ENCODE data around the gene PARD3B. TPM values are rescaled to one million over a fixed set of nuclear protein-coding genes. Genes with fewer than 3 reads are reported as not detected.

Gene PARD3B
- polyA plus RNA-seq, 4 donors = 35.7 to 40.4 (median 37.9) TPM

DNA sequence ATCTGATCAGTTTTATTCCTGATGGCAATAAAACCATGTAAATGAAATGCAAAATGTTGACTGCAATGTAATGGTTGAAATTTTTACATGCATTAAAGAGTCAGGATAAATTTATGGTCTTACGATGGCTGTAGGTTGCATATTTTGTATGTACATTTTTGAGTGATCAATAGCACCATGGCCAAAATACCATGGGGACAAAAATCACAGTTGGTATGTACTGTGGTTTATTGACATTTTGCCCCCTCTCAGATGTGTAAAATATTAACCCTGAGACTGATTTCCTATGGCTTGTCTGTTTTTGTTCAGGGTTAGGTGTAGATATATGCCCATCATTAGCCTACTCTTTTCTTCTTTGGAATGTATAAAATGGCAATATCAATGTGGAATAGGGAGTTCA, 138.1 kb downstream of the PARD3B start:
- no peak for DNase-seq (ENCODE audit: low read depth in 4 of 4, low spot score in 3 of 4)

DNA sequence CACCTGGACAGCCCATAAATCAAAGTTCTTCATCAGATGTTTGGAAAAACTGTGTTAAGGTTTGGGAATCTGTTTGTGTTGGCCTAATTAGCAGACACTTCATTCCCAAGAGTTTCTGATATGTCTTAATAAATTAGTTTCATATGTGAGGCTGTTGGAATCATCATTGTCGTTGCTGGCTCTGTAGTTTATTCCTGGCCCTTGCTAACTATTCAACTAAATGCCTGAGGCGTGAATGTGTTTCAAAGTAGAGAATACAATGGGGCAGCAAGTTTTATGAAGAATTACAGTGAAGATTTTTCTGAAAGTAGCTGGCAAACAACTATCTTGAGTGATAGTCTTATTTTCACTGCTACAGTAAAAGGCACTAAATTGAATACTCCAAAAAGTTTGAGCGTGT, 141.1 kb downstream of the PARD3B start:
- no peak for DNase-seq (ENCODE audit: low read depth in 4 of 4, low spot score in 3 of 4)

DNA sequence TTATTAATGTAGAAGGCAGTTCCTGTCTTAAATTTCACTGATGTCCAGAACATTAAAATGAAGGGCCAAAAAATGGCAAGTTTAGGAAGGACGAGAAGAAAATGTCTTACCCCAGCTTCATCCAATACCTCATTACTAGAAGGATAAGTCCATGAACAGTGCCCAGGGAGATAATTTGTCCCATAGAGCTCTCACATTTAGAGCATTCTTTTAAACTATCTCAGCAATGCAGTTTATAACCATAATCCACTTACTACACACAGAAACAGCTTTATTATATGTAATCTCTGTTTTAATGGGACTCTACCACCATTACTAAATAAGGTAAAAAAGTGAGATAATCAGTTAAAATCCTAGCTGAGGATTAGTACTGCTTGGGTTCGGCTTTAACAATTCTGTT, 142.5 kb downstream of the PARD3B start:
- DNase-seq (ENCODE audit: low read depth in 4 of 4, low spot score in 3 of 4) = no peak

GRCh38 chr2:204691911-204692510, 146.7 kb downstream of the PARD3B start:
- DNase-seq (ENCODE audit: low read depth in 4 of 4, low spot score in 3 of 4) = peak; percentile 59 to 74 (median 72)

DNA sequence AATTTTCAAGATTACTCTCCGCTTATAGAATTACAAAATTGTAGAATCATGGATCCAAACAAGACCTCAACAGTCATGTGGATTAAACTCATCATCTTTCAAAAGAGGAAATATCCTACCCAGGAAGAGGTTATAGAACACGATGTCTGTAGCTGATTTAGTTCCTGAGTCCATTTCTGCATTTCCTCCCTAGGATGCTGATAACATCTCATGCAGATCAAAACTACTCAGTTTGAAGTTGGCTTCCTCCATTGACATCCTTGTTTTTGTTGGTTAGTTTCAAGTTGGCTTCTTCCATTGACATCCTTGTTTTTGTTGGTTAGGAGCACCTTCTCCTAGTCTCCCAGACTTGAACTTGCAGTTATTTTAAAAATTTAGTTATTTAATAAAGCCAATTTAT, 147.5 kb downstream of the PARD3B start:
- DNase-seq (ENCODE audit: low read depth in 4 of 4, low spot score in 3 of 4) = no peak

GRCh38 chr2:204693262-204693661, 148.0 kb downstream of the PARD3B start:
- DNase-seq (ENCODE audit: low read depth in 4 of 4, low spot score in 3 of 4) = no peak

GRCh38 chr2:204695506-204695905, 150.2 kb downstream of the PARD3B start:
- no peak for DNase-seq (ENCODE audit: low read depth in 4 of 4, low spot score in 3 of 4)

- DNase-seq (ENCODE audit: low read depth in 4 of 4, low spot score in 3 of 4) = no peak
Measured at GRCh38 chr2:204696124-204696523, 150.8 kb downstream of the PARD3B start.

DNA sequence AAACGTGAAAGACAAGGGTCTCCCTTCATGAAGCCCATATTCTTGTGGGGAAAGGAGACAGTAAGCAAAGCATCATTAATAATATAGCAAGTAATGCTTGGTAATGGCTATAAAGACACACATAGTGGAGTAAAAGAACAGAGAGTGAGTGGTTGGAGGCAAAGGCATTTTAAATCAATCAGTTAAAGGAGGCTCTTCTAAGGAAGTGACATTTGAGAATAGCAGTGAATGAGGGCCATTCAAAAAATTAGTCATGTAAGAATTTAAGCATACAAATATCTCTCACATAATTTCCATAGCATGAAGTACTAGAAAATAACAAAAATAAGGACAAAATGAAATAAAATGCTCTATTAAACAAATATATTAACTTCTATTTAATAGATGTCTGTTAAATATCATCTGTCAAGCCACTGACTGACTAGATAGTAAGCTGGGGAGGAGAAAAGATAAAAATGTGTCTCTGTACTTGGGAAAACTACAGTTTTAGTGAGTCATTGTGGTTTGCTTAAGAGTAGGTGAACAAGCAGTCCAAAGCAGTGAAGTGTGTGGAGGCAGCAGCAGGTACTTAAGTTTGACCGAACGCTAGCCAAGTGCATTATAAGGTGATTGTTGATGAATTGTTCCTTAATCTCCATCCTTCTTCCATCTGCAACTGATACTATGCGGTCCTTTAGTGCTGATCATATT, 160.1 kb downstream of the PARD3B start:
- no peak for DNase-seq (ENCODE audit: low read depth in 4 of 4, low spot score in 3 of 4)

GRCh38 chr2:204706939-204707338, 161.7 kb downstream of the PARD3B start:
- DNase-seq (ENCODE audit: low read depth in 4 of 4, low spot score in 3 of 4) = peak in 1 of 4 donors; percentile 22

GRCh38 chr2:204713211-204713610, 167.9 kb downstream of the PARD3B start:
- no peak for DNase-seq (ENCODE audit: low read depth in 4 of 4, low spot score in 3 of 4)

DNA sequence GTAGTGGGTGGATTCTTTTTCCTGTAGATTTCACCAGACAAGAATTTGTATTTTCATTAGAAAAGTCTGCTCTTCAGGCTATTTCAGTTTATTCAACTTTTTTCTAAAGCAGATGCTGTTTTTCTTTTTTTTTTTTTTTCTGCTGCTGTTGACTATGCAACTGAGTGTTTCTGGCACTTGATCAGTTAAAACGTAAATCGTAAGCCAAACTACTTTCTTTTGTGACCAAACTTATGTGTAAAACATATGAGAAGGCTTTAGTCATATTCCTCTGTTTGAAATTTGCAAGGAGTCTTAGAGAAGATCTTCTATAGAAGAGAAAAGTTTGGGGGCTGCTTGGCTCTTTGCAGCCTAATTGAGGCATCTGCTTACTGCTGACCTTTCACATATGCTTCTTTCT, 170.1 kb downstream of the PARD3B start:
- no peak for DNase-seq (ENCODE audit: low read depth in 4 of 4, low spot score in 3 of 4)

DNA sequence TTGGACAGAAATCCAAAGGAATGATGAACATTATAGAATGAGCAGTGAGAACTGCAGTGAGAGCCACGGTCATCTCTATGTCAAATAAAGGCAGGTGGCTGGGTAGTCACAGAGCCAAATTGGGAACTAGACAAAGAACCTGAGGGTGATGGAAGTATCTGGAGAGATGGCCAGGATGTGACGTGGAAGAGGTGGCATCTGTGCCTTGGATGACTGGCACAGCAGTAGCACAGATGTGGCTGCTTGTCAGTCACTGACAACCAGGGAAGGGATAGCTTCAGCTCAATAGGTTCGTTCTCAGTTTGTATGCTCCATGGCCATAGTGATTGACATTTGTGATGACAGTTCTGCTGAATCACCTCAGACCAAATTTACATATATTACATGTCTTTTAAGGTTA, 172.3 kb downstream of the PARD3B start:
- no peak for DNase-seq (ENCODE audit: low read depth in 4 of 4, low spot score in 3 of 4)

GRCh38 chr2:204718607-204719006, 173.3 kb downstream of the PARD3B start:
- no peak for DNase-seq (ENCODE audit: low read depth in 4 of 4, low spot score in 3 of 4)

- no peak for DNase-seq (ENCODE audit: low read depth in 4 of 4, low spot score in 3 of 4)
Measured at GRCh38 chr2:204720874-204721273, 175.6 kb downstream of the PARD3B start.

GRCh38 chr2:204722207-204722606, 176.9 kb downstream of the PARD3B start:
- DNase-seq (ENCODE audit: low read depth in 4 of 4, low spot score in 3 of 4) = no peak

DNA sequence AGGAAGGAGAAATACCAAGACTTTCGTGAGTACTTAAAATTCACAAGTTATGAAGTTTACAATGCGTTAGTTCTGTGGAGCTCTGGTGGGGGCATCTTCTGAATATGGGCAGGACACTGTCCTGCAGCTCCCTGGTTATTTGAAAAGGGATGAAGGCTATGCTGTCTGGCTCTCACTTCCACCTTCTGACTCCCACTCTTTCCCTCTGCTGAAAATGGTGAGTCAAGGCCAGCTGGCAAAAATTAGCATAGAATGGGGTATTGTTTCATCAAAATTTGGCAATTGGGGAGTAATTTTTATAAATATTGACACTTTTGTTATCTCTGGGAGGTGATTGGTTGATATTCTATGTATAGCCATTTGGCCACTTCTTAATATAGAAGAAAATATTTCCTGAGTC, 177.4 kb downstream of the PARD3B start:
- DNase-seq (ENCODE audit: low read depth in 4 of 4, low spot score in 3 of 4) = no peak

DNA sequence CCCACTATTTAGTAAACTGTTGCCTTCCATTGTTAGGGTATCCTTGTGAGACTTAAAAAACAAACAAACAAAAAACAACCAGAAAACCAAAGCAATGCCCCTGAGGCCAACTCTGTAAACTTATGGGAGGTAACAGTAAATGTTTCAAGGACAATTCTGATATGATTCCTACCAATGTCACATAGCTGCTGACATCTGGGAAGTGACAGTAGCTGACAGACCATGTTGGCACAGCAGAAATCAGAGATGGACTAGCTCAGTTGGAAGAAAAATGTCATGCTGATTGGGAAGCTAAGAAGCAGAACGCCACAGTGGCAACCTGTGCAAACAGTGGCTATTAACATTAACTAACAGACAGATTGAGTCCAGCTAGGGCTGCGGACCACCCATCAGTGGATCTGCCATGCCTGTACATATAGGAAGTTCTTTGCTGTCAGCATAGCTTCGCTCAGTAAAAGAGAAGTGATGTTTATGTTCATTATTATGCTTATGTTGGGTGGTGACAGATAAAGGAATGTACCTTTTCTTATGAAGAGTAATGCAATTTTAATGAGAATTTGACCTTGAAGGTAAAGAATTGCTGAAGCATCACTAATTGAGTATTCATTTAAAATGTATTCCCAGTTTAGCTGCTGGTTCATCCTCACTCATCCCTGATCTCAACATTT, 180.6 kb downstream of the PARD3B start:
- no peak for DNase-seq (ENCODE audit: low read depth in 4 of 4, low spot score in 3 of 4)

DNA sequence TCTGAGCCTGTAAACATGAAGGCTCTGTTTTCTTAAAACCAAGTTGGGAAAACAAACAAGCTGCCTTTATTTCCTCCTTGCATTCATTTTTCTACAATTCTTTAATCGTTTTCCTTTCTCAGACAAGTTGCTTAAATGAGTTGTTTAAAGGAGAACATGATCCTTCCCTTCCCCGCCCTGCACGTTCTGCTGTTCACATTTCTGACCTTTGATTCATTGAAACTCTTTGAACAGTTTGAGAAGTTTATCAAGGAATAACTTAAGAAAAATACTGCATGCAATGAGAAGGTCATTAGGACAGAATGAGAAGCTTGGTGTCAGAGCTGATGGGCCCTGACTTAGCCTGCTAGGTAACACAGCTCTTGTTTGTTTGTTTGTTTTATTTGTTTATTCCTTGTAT, 181.6 kb downstream of the PARD3B start:
- DNase-seq (ENCODE audit: low read depth in 4 of 4, low spot score in 3 of 4) = no peak

GRCh38 chr2:204727368-204727767, 182.1 kb downstream of the PARD3B start:
- no peak for DNase-seq (ENCODE audit: low read depth in 4 of 4, low spot score in 3 of 4)

DNA sequence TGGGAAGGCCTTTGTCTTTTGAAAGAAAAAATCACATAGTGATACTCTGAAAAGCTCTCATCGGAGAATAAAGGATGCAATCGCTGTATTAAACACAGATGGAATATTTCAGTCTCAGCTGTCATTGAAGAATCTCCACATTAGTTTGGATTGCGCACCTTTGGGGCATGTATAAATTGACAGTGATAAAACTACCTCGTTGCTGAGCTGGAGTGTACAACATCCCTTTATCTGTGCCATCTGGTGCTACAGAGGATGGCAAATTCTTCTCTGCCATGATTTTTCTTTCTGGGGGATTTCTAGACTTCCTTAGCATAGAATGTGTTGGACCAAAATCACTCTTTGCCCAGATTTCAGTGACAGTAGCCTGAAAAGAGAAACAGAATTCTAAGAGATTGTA, 185.3 kb downstream of the PARD3B start:
- DNase-seq (ENCODE audit: low read depth in 4 of 4, low spot score in 3 of 4) = no peak

DNA sequence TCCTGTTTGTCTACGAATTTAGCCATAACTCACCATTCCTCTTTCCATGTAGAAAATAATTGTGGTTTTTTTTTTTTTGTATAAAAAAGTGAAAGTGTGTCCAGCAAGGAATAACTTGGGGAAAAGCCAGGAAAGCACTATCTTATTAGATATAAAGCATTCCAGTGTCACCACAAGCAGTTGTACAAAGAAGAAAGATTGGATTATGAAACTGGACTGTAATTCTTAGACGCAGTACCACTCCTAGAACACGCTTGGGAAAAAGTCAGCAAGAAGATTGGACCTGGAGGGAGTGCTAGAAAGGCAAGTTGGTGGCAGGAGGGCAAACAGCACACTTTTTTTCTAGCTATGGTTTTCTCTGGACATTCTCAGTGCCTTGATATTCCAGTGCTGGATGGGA, 186.7 kb downstream of the PARD3B start:
- DNase-seq (ENCODE audit: low read depth in 4 of 4, low spot score in 3 of 4) = no peak
